RPMI7951 (cell line): ENCODE data around the gene PCF11. TPM values are rescaled to one million over a fixed set of nuclear protein-coding genes. Genes with fewer than 3 reads are reported as not detected.
"Not testable (repeated sequence)": the region's sequence is repeated elsewhere in the genome, so short reads cannot be mapped to it uniquely, and the experiment has no call there.

Experiments used
- DNase-seq: peaks from one replicate; pipeline ENCODE4 v3.0.0-alpha.2; 2012; ENCODE audit warnings: low read depth
- total RNA-seq: library from RNA; depleted of rRNA; stranded (reverse); fragments of >200 nt; shearing (Covaris generic); gene quantifications from 2 replicates; pipeline ENCODE4 v1.2.3, GENCODE V29; 2014; rRNA removed

The PCF11 gene
- 16.6 and 18.9 TPM in 2 replicates for total RNA-seq

DNA sequence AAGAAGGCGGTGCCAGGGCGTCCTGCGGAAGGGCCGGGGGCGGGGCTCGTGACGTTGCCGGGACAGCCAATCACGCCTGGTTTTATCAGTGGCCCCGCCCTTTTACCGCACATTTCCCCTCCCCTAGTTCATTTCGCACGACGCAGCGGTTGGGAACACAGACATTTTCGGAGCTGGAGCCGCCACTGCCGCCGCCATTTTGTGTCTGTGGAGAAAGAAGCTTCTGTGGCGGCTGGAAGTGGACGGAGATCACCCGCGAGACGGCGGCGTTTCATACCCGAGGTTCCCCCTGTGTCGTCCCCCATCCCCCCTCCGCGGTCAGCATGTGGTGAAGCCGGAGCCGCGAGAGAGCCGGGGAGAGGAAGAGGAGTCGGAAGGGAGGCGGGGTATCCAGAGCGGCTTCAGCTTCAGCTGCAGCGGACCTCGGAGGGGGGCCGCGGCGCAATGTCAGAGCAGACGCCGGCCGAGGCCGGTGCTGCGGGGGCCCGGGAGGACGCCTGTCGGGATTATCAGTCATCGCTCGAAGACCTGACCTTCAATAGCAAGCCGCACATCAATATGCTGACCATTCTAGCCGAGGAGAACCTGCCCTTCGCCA, at the start of gene PCF11:
PCF11 (plus strand) TSS at position 136 of the 598 bp plus-strand sequence; CDS start at position 445, 309 bp downstream.
- no peak for DNase-seq

GRCh38 chr11:83112886-83113285, 44.0 kb upstream of the PCF11 start:
- DNase-seq, result no peak

DNA sequence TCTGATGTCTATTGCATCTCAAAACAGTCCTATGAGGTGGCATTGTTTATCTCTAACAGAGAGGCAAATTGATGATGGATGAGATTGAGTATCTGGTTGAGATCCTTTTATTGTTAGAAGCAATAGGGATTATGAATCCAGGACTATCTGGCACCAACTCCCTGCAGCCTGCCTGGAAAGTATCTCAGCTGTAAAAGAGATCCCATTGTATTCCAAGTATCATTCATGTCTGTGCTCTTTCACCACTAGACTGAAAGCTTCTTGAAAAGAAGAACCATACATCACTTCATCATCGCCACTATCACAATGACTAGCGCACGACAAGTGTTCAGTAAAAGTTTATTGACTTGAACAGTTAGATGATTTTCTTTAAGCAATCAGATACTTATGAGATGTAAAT, 41.9 kb upstream of the PCF11 start:
- DNase-seq, result no peak

DNA sequence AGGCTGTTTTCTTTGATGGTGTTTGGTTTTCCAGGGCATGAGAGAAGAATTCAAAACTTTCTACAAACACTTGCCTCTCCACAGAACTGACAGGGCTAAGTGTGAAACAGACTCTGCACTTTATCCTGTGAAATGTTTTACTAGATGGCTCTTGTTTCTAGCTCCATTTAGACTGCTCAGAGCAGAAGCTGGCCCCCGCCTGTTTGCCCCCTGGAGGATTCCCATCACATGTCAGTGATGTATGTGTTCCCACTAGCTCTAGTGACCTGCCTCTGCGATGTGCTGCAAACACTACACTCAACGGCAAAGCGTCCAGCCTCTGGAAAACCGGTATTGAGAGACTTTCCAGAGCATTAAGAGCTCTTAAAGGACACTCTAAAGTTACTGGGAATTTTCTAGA, 41.4 kb upstream of the PCF11 start:
- DNase-seq, result no peak

GRCh38 chr11:83116015-83116641, 40.8 kb upstream of the PCF11 start:
- no peak for DNase-seq

DNA sequence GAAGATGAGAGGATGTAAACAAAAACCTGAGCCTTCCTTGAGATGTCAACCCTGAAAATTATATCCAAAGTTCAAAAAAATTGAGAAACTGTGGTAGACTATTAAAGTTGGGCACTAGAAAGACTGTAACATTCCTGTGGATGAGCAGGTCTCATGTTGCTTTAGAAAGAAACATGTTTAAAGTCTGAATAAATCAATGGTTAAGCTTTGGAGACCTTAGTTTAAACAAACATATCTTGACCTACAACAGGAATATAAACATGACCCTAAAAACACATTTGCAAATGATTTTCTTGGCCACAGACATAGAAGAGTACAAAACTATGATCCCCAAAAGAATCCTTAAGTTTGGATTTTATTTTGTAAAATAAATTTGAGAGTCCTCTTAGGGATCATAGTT, 38.1 kb upstream of the PCF11 start:
- DNase-seq, result no peak

DNA sequence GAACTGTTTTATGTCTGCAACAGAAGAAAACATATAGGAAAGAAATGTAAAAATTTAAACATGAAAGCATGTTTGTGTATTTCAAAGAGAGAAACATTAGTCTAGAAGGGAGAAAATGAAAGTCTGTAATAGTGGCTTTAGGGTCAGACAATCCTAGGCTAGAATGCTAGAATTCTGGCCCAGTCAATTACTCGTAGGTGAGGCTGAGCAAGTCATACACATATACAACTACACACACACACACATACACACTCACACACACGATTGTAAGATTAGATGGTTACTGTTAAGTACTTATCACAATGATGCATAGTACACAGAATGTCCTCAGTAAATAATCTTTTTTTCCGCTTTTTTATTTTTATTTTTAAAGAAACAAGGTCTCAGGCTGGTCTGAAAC, 37.7 kb upstream of the PCF11 start:
- DNase-seq, result no peak

DNA sequence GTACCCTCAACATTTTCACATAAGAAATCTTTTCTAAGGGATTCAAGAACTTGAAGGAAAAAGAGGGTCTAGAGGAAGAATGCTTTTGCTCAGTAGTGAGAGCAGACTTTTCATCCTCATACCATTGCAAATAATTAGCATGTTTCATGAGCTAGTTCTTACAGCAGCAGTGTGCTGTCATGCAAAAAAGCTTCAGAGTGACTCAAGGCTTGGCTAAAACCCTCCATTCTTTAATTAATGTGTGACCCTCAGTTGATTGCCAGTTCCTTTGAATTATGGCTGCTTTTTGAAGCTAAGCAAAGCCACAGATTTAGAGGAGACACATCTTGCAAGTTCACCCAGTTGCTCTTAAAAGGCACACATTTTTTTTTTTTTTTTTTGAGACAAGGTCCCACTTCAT, 36.6 kb upstream of the PCF11 start:
- no peak for DNase-seq

- DNase-seq, result no peak
These were observed 34.9 kb upstream of the PCF11 start for GRCh38 chr11:83122050-83122449.

- no peak for DNase-seq
These were observed 34.2 kb upstream of the PCF11 start for GRCh38 chr11:83122766-83123165.

GRCh38 chr11:83124636-83125424, 32.1 kb upstream of the PCF11 start:
- DNase-seq, result no peak

GRCh38 chr11:83125577-83125976, 31.4 kb upstream of the PCF11 start:
- no peak for DNase-seq

DNA sequence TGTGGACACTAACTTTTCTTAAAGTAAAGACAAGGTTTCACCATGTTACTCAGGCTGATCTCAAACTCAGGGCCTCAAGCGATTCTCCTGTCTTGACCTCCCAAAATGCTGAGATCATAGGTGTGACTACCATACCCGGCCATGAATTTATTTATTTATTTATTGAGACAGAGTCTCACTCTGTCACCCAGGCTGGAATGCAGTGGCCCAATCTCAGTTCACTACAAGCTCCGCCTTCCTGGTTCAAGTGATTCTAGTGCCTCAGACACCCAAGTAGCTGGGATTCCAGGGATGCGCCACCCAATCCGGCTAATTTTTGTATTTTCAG, 29.7 kb upstream of the PCF11 start:
- no peak for DNase-seq

- DNase-seq, result no peak
These were observed 24.7 kb upstream of the PCF11 start for GRCh38 chr11:83132191-83132590.

- not testable (repeated sequence) for DNase-seq
These were observed 23.7 kb upstream of the PCF11 start for GRCh38 chr11:83133266-83133665.

DNA sequence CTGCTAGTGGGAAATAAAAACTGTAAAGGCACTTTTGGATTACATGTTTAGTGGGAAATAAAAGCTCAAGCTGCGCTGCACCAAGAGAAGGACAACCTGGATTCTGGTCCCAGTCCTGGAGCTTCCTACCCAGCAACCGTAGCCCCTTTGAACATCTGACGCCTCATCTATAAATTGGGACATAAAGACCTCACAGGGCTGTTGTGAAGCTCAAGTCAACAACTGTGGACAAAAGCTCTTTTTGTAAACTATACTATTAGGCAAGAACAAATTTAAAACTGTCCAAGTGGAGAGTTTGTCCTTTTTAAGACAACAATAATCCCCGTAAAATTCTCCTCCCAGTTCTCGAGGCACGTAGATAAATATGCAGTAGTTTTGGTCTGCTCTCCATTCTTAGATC, 17.6 kb upstream of the PCF11 start:
- no peak for DNase-seq

- no peak for DNase-seq
These were observed 16.1 kb upstream of the PCF11 start for GRCh38 chr11:83140691-83141455.

GRCh38 chr11:83147895-83148294, 9.0 kb upstream of the PCF11 start:
- DNase-seq, result no peak

- no peak for DNase-seq
These were observed 6.5 kb upstream of the PCF11 start for GRCh38 chr11:83150450-83150849.

GRCh38 chr11:83151274-83151977, 5.5 kb upstream of the PCF11 start:
- no peak for DNase-seq

DNA sequence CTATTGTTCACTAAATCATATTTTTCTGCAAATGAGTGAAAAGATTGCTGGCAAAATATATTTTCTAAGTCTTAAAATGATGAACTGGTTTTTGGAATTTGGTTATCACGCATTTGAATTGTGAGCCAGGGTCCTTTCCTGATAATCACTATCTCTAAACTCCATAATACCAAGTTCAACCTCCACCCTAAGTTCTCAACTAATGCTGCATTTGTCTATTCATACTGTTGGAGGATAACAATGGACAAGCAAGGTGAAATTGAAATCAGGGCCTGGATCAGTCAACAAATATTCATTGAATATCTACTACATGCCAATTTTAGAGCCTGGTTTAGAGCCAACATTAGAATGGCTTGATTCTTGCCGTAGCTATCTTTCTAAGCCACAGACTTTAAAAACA, 4.7 kb upstream of the PCF11 start:
- no peak for DNase-seq

GRCh38 chr11:83153764-83154163, 3.2 kb upstream of the PCF11 start:
- no peak for DNase-seq
